ENCODE measurements around the gene CAT.

CAT gene

DNA sequence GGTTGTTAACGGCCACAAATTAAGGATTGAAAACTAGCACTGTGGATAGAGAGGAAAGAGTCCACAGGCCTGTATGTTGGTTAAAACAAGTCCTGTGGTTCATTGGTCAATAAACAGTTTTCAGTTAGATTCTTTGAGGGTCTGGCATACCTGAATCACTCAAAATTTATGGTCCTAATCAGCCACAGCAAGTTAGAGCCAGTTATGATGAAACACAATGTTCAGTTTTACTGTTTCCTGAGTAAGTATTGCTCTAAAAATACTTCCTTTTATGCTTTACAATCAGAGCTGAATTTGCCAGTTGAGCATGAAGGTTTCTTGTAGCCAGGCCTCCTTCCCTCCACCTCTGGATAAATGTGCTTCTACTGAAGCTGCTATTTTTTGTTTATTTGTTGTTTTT, 12.9 kb upstream of the CAT start:
- DNase-seq, result no peak

DNA sequence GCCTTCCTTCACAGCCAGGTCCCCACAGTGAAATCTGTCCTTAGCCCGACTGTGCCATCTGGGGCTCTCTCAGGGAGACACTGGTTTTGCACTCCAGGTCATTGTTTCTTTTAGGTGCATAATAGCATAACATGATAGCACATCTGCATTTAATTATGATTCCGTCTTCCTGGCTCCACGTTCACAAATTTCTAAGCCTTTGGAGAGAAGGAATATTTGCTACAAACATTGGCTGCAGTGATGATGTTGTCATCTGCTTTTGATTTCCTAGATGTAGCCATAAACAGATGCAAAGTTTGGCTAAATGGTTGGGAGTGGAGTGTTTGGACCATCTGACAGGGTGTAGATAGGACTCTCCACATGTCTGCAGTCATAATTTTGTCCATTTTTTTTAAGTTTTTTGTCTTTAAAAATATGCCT, 12.0 kb upstream of the CAT start:
- DNase-seq, result peak; percentile 79

DNA sequence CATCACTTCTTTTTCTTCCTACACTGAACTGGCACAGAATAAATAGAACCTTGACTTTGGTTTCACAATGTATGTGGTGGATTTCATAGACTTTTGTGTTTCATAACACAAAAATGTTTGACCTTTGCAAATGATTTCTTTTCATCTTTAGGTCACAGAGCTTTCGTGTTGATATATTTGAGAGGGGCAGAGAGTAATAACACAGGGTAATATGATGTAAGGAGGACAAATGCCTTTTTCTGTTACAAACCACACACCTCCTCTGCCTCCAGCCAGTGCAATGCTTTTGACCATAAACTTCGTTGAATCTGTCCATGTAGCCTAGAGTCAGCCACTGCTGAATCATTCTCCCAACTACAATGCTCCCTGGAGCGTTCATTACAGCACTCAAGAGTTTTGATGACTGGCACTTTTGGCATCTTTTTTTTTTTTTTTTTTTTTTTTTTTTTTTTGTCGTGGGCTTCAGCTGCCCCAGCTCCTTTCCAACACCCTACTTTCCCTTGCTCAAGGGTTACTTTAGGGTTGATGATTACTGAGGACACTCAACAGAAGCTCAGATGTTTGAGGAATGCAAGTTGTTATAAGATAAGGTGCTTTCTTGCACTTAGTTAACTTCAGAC, 11.4 kb upstream of the CAT start:
- no peak for DNase-seq

DNA sequence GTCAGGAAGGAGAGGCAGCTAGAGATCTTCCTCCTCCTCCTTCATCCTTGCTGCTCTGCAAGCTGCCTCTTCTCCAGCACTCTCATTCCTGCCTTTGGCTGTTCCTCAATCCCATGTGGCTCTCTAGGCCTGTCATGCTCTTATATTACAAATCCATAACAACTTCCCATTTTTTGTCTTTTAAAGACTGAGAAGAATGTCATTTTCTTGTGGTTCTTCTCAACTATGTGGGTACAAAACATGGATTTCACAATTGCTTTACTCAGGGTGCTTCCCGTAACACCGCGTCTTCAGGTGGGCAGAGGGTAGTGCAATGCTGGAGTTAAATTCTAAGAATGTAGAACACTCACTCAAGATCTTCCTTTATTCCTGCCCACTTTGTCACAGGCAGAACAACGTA, 6.8 kb upstream of the CAT start:
- no peak for DNase-seq

DNA sequence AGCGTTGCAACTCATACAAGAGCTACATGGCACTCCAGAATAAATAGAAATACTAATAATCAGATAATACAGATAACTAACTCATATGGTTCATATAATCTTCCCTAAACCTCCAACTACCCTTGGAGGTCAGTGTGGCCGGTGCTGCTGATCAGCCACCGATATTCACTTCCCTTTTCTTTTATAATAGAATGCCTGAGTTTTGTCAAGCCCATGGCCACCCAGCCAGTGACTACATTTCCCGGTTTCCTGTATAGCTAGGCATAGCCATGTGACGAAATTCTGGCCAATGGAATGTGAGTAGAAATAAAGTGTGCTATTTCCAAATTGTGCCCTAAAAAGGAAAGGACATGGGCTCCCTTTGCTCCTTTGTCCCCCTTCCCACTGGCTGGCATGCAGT, 5.9 kb upstream of the CAT start:
- no peak for DNase-seq

DNA sequence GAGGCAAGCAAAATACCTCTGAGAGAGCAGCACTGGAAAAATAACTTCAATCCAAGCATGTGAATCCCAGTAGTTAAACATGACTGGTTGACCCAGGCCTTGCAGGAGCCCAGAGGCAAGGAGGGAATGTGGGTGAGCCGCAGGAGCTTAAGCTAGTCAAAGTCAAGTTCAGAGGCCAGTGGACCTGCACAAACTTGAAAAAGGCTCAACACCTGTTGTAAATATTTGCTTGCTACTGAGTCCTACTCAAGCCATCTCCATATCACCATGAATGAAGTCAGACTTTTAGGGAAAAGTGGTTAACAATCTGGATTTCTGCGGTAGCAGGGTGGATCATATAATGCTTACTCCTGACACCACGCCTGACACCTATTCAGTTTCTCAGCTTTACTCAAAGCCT, 4.8 kb upstream of the CAT start:
- no peak for DNase-seq

DNA sequence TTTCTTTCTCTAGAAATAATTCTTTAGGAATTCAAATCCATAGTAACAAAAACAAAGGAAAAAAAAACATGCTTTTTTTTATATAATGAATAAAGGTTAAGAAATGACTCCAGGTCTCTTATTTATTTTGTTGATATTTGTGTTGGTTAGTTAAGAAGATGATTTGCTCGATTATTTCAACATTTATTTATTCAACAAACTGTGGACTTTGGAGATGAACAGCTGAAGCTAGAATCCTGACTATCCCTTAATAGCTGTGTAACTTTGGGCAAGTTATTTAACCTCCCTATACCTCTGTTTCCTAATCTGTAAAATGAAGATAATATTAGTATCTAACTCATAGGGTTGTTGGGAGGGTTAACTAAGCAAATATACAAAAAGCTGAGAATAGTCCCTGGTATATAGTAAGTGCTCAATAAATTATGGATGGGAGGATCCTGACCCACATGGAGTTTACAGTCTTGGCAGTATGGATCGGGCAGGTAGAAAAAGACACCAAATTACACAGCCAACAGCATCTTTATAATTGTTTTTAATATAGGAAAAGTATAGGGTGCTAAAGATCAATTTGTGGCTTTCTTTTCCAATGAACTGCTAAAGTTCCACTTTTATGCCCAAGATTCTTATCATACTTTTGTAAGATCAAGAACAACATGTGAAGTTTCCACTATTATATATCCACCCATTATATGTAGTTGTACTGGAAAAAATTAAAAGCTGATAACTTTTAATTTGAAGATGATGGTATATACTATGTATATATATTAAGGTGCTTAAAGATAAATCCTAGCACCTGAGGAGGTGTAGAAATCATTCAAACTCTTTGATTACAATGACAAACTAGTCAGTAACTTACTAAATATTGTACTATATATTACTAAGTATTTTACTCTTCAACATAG, 1.3 kb upstream of the CAT start:
- no peak for DNase-seq

DNA sequence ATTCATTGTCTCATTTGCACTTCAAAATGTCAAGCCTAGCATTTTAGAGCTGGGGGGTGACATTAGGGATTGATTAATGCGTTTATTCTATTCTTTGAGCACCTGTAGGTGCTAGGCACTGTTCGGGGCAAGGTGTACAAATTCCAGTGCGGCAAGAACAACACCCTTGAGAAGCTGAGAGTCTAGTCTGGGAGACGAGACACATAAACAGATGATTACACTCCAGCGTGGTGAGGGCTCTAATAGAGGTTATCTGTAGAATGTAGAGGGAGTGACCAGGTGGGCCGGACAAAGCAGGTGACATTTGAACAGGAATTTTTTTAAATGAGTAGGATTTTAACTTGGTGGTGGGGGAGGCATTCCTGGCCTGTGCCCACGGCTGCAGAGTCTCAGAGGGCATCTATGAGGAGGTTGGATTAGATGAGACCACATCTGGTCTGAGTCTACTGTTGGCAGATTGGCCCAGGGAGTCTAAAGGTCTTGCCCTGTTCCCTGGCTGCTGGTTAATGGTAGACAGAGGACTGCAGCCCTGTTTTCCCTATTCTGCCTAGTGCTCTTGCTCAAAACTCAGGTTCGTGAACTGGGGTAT, 970 bp downstream of the CAT start:
- no peak for DNase-seq

DNA sequence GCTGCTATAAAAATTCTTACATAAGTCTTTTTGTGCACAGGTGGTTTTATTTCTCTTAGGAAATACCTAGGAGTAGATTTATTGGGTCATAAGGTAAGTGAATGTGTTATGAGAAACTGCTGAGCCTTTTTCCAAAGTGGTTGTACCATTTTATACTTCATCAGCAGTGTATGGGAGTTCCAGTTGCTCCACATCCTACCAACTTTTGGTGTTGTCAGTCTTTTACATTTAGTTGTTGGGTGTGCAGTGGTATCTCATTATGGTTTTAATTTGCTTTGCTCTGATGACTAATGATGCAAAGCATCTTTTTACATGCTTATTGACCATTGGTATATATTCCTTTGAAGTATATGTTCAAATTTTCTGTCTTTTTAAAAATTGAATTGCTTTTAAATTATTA, 3.1 kb downstream of the CAT start:
- DNase-seq, result no peak

DNA sequence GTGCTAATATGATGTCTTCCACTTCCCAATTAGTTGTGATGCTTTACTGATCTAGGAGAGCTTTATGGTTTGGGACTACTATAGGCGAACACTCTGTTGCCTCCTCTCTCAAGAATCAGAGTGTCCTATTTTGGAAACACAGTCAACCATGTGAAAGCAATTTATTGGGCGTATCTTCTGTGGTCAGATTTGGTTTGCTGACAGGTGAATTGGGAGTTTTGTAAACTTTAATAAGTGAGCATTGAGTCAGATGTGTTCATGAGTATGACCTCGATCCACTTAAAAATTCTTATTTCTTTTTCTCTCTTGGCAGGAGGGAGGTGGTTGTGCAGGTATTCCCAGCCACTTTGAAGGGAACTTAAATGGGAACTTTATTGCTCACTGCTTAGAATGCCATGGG, 4.4 kb downstream of the CAT start:
- no peak for DNase-seq

DNA sequence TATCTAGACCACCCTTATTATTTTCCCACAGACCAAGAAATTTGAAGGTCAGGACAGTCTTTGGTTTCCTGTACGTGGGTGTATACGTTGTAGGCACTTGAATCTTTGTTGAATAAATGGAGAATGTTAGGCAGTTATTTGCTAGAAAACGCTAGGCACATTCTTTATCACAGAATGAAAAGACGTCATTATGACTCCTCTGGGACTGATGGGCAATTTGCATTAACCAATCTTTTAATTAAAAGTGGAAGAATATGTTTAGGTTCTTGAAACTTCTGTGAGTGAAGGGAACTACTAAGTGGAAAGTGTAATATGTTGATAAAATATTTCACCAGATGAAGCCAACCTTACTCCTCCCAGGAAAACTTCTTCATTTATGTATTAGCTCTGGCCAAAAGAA, 5.7 kb downstream of the CAT start:
- no peak for DNase-seq

DNA sequence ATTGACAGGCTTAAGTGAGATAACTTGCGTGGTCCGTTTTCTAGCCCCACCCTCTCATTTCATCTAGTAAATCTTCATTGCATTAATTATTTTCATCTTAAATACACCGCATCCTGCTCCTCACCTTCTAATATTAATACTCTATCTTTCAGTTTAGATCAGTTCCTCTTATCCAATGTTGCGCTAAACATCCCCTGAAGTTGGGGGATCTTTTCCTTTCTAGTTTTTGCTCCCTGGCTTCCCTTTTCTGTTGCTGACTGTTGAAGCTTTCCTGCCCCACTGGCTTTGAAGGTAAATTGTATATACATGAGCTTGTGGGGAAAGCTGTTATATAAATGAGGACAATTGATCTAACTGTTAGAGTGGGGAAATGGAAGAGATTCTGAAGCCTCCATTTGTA, 7.2 kb downstream of the CAT start:
- DNase-seq, result no peak

DNA sequence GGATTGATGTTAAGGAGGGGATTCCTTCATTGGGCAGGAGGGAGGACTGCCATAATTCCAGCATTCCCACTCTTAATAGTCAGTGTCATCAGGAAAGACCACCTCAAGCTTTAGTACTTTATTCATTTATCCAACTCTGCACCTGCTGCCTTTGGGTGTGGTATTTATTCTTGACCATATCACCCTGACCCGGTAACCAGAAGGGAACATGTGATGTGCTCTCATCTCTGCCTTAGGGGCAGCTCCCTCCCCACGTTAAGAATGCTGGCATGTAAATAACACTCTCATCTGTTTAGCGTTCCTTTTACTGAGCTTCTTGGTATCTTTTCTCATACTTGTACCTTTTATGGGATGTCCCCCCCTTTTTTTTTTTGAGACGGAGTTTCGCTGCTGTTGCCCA, 7.7 kb downstream of the CAT start:
- no peak for DNase-seq

DNA sequence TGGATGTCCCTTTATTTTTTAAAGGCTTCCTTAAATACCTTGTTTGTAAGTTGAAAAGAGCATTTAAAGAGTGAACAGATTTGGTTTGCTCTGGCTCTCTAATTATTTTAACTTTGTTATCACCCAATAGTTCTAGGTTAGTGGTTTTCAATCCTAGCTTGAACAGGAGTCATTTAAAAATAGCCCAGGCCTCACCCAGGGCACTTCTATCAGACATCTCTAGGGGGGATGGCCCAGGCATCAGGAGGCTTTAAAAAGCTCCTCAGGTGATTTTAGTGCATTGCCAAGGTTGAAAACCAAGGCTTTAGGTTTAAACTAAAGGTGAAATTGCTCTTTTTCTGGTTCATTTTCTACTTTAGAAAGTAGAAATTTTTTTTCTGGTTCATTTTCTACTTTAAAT, 8.3 kb downstream of the CAT start:
- no peak for DNase-seq

DNA sequence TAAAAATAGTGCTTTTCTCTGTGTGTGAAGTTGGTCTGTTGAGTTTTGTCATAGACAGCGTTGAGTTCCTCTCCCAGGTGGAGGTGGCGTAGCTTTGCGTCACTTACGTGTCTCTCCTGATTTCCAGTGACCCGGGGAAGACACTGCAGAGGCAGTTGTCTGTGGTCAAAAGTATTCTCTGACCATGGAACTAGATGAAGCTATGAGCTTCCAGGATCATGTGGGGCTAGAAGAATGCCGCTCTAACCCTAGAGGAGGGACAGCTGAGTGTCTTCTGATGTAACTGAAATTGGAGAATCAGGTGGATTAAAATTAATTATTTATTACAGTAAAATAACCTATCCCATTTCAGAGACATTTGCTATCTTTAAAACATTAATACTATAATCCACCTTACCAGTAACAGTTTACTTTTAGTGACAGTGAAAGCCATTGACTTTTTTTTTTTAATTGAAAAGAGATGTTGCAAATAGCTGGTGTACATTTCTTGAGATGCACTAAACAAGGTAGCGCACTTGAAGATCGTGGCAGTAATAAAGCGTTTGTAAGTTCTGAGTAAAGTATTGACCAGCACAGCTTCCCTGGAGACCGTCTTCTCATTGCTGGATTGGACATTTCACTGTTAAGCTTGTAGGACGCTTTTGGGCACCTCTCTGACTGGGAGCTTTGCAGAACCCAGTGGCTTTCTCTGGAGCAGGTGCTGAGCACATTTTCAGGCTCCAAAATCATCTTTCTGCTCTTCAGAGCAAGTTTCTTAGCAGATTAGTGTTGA, 9.7 kb downstream of the CAT start:
- no peak for DNase-seq

DNA sequence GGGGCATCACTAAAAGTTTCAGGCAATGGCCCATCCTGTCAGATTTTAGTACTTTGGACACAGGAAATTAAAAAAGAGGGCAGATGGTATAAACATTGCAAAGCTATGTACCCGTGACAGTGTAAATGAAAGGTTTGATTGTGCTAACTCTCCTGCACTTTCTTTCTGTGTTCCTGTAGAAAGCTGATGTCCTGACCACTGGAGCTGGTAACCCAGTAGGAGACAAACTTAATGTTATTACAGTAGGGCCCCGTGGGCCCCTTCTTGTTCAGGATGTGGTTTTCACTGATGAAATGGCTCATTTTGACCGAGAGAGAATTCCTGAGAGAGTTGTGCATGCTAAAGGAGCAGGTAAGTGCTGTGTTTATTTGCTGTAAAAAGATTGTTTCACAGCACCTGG, 10.3 kb downstream of the CAT start:
- no peak for DNase-seq

DNA sequence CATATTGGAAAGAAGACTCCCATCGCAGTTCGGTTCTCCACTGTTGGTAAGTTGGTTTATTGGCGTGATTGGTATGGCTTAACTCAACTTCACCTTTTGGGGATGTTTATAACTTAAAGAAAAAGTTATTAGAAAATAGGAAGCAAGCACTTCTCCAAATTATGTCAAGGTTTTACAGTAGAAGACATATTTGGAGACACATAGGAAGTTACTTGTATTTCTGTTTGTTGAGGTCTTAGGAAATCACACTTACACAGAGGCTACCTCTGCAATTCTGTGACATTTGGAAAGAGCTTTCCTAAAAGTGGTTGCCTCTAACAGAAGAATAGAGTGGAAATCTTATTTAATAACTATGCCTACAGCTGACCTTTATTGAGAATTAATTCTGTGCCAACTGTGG, 12.3 kb downstream of the CAT start:
- no peak for DNase-seq

DNA sequence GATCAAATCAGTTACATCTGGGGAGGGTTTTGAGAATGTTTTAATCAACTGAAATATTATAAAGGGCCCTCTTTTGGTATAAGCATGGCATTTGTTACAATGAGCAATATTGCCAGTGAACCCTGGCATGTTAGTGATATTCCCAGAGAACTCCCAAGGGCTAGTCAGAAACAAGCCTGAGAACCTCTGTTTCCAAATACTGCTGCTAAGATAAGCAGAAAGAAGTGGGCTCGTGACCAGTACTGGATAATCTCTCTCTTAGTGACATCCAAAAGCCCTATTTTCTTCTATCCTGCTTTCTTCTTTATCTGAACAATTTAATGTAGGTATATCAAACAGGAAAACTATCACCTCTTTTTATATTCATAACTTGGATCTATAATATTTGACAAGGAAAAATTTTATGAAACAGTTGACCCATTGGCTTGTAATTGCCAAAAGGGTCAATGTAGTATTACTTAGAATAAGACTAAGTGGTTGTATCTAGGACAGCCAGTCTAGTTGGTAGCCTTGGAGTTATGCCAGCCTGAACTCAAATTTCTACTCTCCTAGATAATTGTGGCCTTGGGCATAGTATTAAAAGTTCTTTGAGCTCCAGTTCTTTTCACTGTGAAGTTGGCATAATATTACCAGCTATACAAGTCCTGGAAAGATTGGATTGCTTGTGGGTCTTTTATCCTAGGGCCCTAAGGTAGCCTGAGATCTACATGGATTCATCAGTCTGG, 15.7 kb downstream of the CAT start:
- DNase-seq, result no peak

DNA sequence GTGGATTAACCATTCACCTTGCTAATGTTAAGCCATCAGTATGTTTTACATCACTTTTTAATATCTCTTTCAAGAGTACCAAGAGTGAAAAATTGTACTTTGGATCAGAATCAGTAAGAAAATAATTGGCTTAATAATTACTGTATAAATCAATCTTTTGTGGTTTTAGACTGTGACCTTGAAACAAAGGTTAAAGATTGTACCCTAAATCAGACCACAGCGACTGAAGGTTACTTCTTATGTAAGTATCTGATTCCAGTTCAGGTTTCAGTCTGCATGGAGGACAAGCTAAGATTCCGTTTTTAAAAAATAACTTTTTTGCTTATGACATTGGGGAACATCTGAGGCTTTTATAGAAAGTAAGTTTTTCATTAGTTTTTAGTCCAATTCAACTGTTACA, 18.9 kb downstream of the CAT start:
- DNase-seq, result no peak

DNA sequence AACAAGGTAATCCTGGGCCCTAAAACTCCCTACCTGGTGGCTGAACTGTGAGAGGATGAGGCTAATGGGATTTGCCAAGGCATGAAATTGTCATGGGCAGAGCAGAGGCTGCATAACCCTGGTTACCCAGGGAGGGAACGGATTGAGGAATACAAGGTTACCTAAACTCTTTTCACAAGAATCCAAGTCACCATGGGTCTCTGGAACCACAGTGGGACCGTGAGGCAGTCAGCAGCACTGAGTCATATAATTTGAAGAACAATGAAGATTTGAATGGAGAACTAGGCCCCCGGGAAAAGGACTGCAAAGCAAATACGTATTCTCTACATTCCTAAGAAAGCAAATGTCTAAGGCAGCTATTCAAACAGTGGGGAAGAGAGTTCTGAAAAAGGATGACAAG, 19.8 kb downstream of the CAT start:
- DNase-seq, result no peak

DNA sequence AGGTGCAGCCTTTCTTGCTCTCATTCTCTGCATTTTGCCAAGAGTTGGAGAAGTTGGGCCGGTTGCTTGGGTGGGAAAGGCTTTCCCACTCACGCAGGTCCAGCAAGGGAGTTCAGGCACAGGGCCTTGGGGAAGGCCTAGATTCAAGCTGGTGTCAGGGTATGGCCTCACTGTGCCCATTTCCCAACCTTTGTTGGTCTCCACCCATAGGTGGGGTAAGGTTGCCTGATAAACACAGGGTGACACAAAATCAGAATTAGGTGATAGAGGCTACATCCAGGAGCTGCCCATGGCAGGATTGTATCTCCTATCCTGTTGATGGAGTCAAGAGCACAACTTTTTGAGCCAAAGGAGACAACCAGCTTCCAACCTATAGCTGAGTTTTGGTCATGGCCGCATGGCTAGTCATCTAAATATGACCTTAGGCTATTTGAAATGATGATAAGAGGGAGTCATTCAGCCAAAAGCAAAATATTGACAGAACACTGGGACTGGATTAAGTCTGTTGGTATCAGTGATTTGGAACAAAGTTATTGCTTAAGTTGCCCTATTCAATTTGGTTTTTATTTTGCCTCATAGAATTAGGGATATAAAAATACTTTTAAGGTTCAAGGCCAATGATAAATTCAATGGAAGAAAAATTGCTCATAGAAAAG, 20.9 kb downstream of the CAT start:
- no peak for DNase-seq

DNA sequence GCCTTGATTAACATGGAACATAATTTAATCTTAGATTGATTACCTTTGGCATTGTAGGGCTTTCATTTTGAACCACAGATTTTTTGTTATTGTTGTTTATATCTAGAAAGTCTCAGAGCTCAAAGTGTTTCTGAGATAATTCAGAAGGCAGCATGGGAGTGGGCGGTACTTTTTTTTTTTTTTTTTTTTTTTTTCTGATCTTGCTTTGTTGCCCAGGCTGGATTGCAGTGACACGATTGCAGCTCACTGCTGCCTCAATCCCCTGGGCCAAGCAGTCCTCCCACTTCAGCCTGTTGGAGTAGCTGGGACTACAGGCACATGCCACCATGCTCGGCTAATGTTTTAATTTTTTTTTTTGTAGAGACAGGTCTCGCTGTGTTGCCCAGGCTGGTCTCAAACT, 21.5 kb downstream of the CAT start:
- DNase-seq, result no peak
